ENCODE results near the gene SCN7A. TPM values are rescaled to one million over a fixed set of nuclear protein-coding genes. Genes with fewer than 3 reads are reported as not detected.

SCN7A gene
- total and polyA plus RNA-seq, 4 donors: 0.05 to 7.9 (median 1.1) TPM

DNA sequence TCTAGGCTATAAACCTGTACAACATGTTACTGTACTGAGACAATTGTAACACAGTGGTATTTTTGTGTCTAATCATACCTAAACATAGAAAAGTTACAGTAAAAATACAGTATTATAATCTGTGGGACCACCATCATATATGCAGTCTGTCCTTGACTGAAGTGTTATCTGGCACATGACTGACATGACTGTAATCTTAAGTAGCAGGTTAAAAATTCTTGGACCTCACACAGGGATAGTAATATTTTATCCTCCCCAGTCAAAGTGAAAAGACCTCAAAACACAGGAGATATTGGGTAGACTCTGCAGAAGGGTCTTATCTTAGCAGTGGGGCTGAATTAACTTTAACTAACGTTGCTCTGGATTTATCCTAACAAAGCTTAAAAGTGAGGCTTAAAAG, 113.4 kb downstream of the SCN7A start:
- Histone ChIP-seq H3K4me3 (ENCODE audit: low read depth in 1 of 3, low read length in 3 of 3) (no peak overlapping the region), H3K9me3 (ENCODE audit: control insufficient read depth in 4 of 4, low read length in 3 of 4) (no peaks in the 10 kb centered on the region), H3K36me3 (ENCODE audit: control insufficient read depth in 4 of 4, insufficient read depth in 3 of 4, low read depth in 1 of 4, low read length in 3 of 4) (no peaks in the 10 kb centered on the region), H3K4me1 (ENCODE audit: control insufficient read depth in 4 of 4, insufficient read depth in 4 of 4, low read length in 3 of 4) (peaks cover 0 to 12% (median under 1%) of the 10 kb centered on the region in 4 donors), H3K27me3 (ENCODE audit: control insufficient read depth in 4 of 4, insufficient read depth in 4 of 4, low read length in 3 of 4) (no peaks in the 10 kb centered on the region), H3K27ac (ENCODE audit: low read depth in 1 of 2, low read length in 2 of 2) (no peak overlapping the region), H3K9ac (ENCODE audit: low read depth in 1 of 2, low read length in 2 of 2) (no peak overlapping the region)
- TF ChIP-seq NR2F2 (IDR thresholded peaks at IDR 0.05): no peak
- TF ChIP-seq YY1 (IDR thresholded peaks at IDR 0.05): no peak
- TF ChIP-seq TAF1 (conservative IDR thresholded peaks at IDR 0.05): no peak
- TF ChIP-seq SP1 (IDR thresholded peaks at IDR 0.05): no peak
- no peak for TF ChIP-seq ZBTB33 (IDR thresholded peaks at IDR 0.05)
- no peak for TF ChIP-seq JUND (IDR thresholded peaks at IDR 0.05)
- TF ChIP-seq HNF4G (IDR thresholded peaks at IDR 0.05): no peak
- TF ChIP-seq, protein P1, sequence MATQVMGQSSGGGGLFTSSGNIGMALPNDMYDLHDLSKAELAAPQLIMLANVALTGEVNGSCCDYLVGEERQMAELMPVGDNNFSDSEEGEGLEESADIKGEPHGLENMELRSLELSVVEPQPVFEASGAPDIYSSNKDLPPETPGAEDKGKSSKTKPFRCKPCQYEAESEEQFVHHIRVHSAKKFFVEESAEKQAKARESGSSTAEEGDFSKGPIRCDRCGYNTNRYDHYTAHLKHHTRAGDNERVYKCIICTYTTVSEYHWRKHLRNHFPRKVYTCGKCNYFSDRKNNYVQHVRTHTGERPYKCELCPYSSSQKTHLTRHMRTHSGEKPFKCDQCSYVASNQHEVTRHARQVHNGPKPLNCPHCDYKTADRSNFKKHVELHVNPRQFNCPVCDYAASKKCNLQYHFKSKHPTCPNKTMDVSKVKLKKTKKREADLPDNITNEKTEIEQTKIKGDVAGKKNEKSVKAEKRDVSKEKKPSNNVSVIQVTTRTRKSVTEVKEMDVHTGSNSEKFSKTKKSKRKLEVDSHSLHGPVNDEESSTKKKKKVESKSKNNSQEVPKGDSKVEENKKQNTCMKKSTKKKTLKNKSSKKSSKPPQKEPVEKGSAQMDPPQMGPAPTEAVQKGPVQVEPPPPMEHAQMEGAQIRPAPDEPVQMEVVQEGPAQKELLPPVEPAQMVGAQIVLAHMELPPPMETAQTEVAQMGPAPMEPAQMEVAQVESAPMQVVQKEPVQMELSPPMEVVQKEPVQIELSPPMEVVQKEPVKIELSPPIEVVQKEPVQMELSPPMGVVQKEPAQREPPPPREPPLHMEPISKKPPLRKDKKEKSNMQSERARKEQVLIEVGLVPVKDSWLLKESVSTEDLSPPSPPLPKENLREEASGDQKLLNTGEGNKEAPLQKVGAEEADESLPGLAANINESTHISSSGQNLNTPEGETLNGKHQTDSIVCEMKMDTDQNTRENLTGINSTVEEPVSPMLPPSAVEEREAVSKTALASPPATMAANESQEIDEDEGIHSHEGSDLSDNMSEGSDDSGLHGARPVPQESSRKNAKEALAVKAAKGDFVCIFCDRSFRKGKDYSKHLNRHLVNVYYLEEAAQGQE (IDR thresholded peaks at IDR 0.05): no peak
- TF ChIP-seq FOXA2 (IDR thresholded peaks at IDR 0.05): no peak
- no peak for TF ChIP-seq MAX (IDR thresholded peaks at IDR 0.05)
- TF ChIP-seq RAD21 (IDR thresholded peaks at IDR 0.05): no peak
- TF ChIP-seq GABPA (IDR thresholded peaks at IDR 0.05 in 1 of 2, conservative IDR thresholded peaks at IDR 0.05 in 1 of 2): no peak
- TF ChIP-seq EGR1 (IDR thresholded peaks at IDR 0.05; ENCODE audit: low read depth in 2 of 2): no peak
- no peak for TF ChIP-seq HNF4A (conservative IDR thresholded peaks at IDR 0.05)
- no peak for TF ChIP-seq RXRA (IDR thresholded peaks at IDR 0.05)
- TF ChIP-seq, protein P2, sequence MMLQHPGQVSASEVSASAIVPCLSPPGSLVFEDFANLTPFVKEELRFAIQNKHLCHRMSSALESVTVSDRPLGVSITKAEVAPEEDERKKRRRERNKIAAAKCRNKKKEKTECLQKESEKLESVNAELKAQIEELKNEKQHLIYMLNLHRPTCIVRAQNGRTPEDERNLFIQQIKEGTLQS (IDR thresholded peaks at IDR 0.05): no peak
- TF ChIP-seq FOXA1 (IDR thresholded peaks at IDR 0.05): no peak
- TF ChIP-seq CTCF (IDR thresholded peaks at IDR 0.05; ENCODE audit: low read depth, low read length, missing input control): no peak
- no peak for DNase-seq (ENCODE audit: low spot score)
- 71% methylated on average over 1 of the region's 1 CpG for WGBS
